Neural progenitor cell (in vitro differentiated cells): ENCODE data around the gene PEX14. TPM values are rescaled to one million over a fixed set of nuclear protein-coding genes. Genes with fewer than 3 reads are reported as not detected.
A peak's percentile ranks its signal among the peaks of the same experiment; 100 is the strongest.

Source experiments
- DNase-seq: peaks from one replicate; pipeline ENCODE4 v3.0.0-alpha.2; 2016; ENCODE audit warnings: low spot score
- H2AFZ ChIP-seq: fragments of 200-600 bp; sonication (generic); replicated peaks from 2 replicates; pipeline ENCODE4 v1.6.1; 2016; ENCODE audit warnings: antibody characterized with exemption
- H3F3A ChIP-seq: fragments of 200-600 bp; sonication (generic); 2 replicates; pipeline ENCODE4 v1.6.1; 2016; ENCODE audit warnings: antibody characterized with exemption, low read depth
- H3K27ac ChIP-seq: fragments of 200-600 bp; sonication (generic); 2 replicates; pipeline ENCODE4 v1.5.1; 2016; ENCODE audit warnings: mild to moderate bottlenecking
- H3K27me3 ChIP-seq: fragments of 200-600 bp; sonication (generic); 2 replicates; pipeline ENCODE4 v1.6.1; 2016; ENCODE audit warnings: mild to moderate bottlenecking, moderate library complexity
- H3K36me3 ChIP-seq: fragments of 200-600 bp; sonication (generic); 2 replicates; pipeline ENCODE4 v1.5.1; 2016
- H3K4me1 ChIP-seq: fragments of 200-600 bp; sonication (generic); 2 replicates; pipeline ENCODE4 v1.6.1; 2016; ENCODE audit warnings: mixed run types
- H3K4me2 ChIP-seq: fragments of 200-600 bp; sonication (generic); 2 replicates; pipeline ENCODE4 v1.6.1; 2016
- H3K4me3 ChIP-seq: fragments of 200-600 bp; sonication (generic); 2 replicates; pipeline ENCODE4 v1.5.1; 2016
- H3K79me2 ChIP-seq: fragments of 200-600 bp; sonication (generic); 2 replicates; pipeline ENCODE4 v1.6.1; 2016; ENCODE audit warnings: low read depth
- H3K9ac ChIP-seq: fragments of 200-600 bp; sonication (generic); 2 replicates; pipeline ENCODE4 v1.6.1; 2016
- H3K9me3 ChIP-seq: fragments of 200-600 bp; sonication (generic); 2 replicates; pipeline ENCODE4 v1.5.1; 2016; ENCODE audit warnings: low read depth
- H4K20me1 ChIP-seq: fragments of 200-600 bp; sonication (generic); 2 replicates; pipeline ENCODE4 v1.6.1; 2016; ENCODE audit warnings: low read depth
- H3K27ac Mint-ChIP-seq: 3 replicates; pipeline ENCODE4 v1.8.0; 2021; ENCODE audit warnings: mixed read lengths
- H3K27me3 Mint-ChIP-seq: 2 replicates; pipeline ENCODE4 v1.8.0; 2022; ENCODE audit warnings: low read depth, mild to moderate bottlenecking, inconsistent platforms, moderate library complexity, mixed read lengths; ENCODE audit not compliant: insufficient read depth
- H3K36me3 Mint-ChIP-seq: 3 replicates; pipeline ENCODE4 v1.8.0; 2021; ENCODE audit warnings: mixed read lengths
- H3K4me1 Mint-ChIP-seq: 3 replicates; pipeline ENCODE4 v1.8.0; 2021; ENCODE audit warnings: mixed read lengths
- H3K4me3 Mint-ChIP-seq: 3 replicates; pipeline ENCODE4 v1.8.0; 2021; ENCODE audit warnings: mild to moderate bottlenecking, moderate library complexity, mixed read lengths
- H3K9me3 Mint-ChIP-seq: 3 replicates; pipeline ENCODE4 v1.8.0; 2020; ENCODE audit warnings: mixed read lengths
- EZH2 ChIP-seq: fragments of 200-600 bp; sonication (generic); IDR thresholded peaks from 2 replicates; pipeline ENCODE4 v1.6.1; 2017; ENCODE audit warnings: antibody characterized with exemption, mild to moderate bottlenecking, moderate library complexity
- EZH2phosphoT487 ChIP-seq: fragments of 200-600 bp; sonication (generic); IDR thresholded peaks from 2 replicates; pipeline ENCODE4 v1.6.1; 2017; ENCODE audit warnings: antibody characterized with exemption
- total RNA-seq: library from RNA; depleted of rRNA; stranded (reverse); fragments of >200 nt; gene quantifications from 2 replicates; pipeline ENCODE4 v1.2.3, GENCODE V29; 2015; ENCODE audit warnings: low replicate concordance
- TF ChIP-seq, protein P1 (sequence below): fragments of 200-600 bp; sonication (generic); IDR thresholded peaks from 2 replicates; pipeline ENCODE4 v1.5.1; 2017; ENCODE audit warnings: antibody characterized with exemption, mild to moderate bottlenecking

Gene PEX14
- total RNA-seq, 1 donor from 2014 or later, result 9.3 TPM

DNA sequence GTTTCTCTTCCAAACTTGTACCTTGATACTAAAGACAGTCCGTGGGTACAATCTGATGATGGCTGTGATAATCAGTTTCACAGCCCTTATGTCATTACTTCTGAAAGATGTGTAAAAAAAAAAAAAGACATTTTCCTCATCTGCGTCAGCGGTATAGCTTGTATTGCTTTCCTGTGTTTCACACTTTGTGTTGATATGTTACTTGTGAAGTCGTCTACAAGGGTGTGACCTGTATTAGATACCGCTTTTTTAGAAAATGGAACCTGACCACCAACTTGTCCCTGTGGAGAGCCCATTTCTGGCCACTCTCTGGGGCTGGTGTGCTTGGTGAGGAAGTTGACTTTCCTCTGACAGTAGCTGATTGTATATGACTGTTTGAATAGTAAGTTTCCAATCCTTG lies 50.5 kb downstream of the PEX14 start:
- H3K4me3 Mint-ChIP-seq, result no peak overlapping the region
- Histone ChIP-seq H3K9ac (no peak overlapping the region), H3K36me3 (no peaks in the 10 kb centered on the region), H3K4me3 (no peak overlapping the region), H3K4me1 (peaks cover 25% of the 10 kb centered on the region), H3K79me2 (peaks cover 54% of the 10 kb centered on the region), H3F3A (peaks cover 22% of the 10 kb centered on the region), H3K27ac (no peak overlapping the region), H4K20me1 (peaks cover 62% of the 10 kb centered on the region), H2AFZ (no peak overlapping the region), H3K4me2 (no peak overlapping the region), H3K9me3 (no peaks in the 10 kb centered on the region), H3K27me3 (no peaks in the 10 kb centered on the region)
- H3K27ac Mint-ChIP-seq, result no peak overlapping the region
- H3K27me3 Mint-ChIP-seq, result peaks cover 2% of the 10 kb centered on the region
- TF ChIP-seq EZH2 (no peak), EZH2phosphoT487 (no peak)
- TF ChIP-seq, protein P1, sequence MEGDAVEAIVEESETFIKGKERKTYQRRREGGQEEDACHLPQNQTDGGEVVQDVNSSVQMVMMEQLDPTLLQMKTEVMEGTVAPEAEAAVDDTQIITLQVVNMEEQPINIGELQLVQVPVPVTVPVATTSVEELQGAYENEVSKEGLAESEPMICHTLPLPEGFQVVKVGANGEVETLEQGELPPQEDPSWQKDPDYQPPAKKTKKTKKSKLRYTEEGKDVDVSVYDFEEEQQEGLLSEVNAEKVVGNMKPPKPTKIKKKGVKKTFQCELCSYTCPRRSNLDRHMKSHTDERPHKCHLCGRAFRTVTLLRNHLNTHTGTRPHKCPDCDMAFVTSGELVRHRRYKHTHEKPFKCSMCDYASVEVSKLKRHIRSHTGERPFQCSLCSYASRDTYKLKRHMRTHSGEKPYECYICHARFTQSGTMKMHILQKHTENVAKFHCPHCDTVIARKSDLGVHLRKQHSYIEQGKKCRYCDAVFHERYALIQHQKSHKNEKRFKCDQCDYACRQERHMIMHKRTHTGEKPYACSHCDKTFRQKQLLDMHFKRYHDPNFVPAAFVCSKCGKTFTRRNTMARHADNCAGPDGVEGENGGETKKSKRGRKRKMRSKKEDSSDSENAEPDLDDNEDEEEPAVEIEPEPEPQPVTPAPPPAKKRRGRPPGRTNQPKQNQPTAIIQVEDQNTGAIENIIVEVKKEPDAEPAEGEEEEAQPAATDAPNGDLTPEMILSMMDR, result no peak
- peaks cover 34% of the 10 kb centered on the region for H3K4me1 Mint-ChIP-seq
- H3K36me3 Mint-ChIP-seq, result no peaks in the 10 kb centered on the region
- no peak for DNase-seq
- H3K9me3 Mint-ChIP-seq, result no peaks in the 10 kb centered on the region

DNA sequence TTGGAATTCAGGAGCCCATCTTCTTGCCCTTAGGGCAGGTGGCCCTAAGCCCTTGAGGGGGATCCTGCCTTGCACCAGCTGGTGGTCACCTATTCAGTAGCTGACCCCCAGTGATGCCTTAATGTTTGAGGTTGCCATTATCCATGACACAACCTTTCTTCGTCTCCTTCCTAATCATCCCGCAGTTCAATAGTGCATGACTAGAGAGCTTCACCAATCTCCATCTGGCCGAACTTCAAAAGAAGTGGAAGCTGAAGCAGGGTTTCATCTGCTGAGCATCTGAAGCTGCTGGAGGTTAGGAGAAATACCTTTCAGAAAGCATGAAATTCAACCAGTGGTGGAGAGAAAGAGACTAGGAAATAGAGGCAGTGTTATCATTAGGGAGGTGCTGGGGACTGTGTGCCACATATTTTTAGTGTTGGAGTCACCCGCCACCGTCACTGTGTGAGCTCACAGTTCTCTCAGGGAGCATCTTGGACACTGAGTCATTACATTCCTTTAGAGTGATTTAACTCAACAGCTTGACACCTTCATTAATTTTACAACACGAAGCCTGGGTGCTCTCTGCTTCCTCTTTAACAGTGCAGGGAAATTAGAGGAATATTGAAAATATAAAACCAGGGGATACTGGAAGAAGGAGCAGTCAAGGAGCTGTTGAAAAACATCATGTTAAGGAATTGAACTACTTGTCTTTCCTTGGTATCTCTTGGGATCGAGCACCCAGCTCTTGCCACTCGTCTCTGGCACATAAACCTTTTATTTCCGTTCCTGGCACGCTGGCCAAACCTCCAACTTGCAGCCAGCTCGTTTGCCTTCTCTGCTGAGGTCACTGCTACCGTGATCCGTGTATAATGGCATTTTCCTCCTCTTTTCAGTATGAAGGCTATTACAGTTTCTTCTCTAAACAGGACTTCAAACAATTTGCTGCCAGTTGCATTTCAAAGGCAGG lies 53.6 kb downstream of the PEX14 start:
- H3K27ac Mint-ChIP-seq, result no peak overlapping the region
- peaks cover 64% of the 10 kb centered on the region for H4K20me1 ChIP-seq
- peaks cover 2% of the 10 kb centered on the region for H3K27me3 Mint-ChIP-seq

DNA sequence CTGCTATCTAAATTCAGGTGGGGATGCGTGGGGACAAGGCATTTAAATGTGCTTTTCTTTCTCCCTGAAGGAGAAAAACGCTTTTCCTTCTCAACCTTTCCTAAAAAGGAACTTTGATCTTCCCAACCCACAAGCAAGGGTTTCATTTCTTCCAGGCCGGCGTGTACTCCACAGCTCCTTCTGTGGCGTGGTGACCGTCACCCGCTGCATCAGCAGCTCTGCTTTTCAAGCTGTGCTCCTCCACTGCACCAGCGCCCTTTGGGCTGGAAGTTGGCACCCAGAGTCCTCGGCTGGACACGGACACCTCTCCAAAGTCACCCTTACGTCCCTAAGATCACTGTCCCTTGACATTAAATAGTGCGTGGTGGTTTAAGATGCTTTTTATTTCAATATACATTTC lies 54.3 kb downstream of the PEX14 start:
- peak; percentile 32 for DNase-seq
- Mint-ChIP-seq H3K4me1 (peaks cover 43% of the 10 kb centered on the region), H3K27ac (no peak overlapping the region), H3K9me3 (no peaks in the 10 kb centered on the region), H3K36me3 (no peaks in the 10 kb centered on the region), H3K27me3 (peaks cover 2% of the 10 kb centered on the region), H3K4me3 (peak overlapping the region; percentile 3)
- Histone ChIP-seq H3K4me3 (no peak overlapping the region), H3K27ac (no peak overlapping the region), H3K9me3 (no peaks in the 10 kb centered on the region), H3K4me2 (peak overlapping the region; percentile 61), H3K4me1 (peaks cover 36% of the 10 kb centered on the region), H3K9ac (no peak overlapping the region), H3K36me3 (no peaks in the 10 kb centered on the region), H3K79me2 (peaks cover 60% of the 10 kb centered on the region), H3K27me3 (no peaks in the 10 kb centered on the region), H4K20me1 (peaks cover 69% of the 10 kb centered on the region), H2AFZ (no peak overlapping the region), H3F3A (peaks cover 22% of the 10 kb centered on the region)
- no peak for TF ChIP-seq EZH2phosphoT487
- TF ChIP-seq EZH2, result no peak
- TF ChIP-seq, protein P1, result no peak

More for the DNA sequence above, 53.6 kb downstream of the PEX14 start:
- H3K36me3 ChIP-seq, result no peaks in the 10 kb centered on the region
- peaks cover 43% of the 10 kb centered on the region for H3K4me1 Mint-ChIP-seq
- no peak overlapping the region for H3K9ac ChIP-seq
- no peak for DNase-seq
- no peaks in the 10 kb centered on the region for H3K36me3 Mint-ChIP-seq
- H3K79me2 ChIP-seq, result peaks cover 61% of the 10 kb centered on the region
- TF ChIP-seq, protein P1, result no peak
- no peak for TF ChIP-seq EZH2phosphoT487
- no peak for TF ChIP-seq EZH2
- H3K9me3 ChIP-seq, result no peaks in the 10 kb centered on the region
- no peak overlapping the region for H3K4me3 Mint-ChIP-seq
- no peaks in the 10 kb centered on the region for H3K27me3 ChIP-seq
- peak overlapping the region; percentile 61 for H3K4me2 ChIP-seq
- peaks cover 22% of the 10 kb centered on the region for H3F3A ChIP-seq
- no peaks in the 10 kb centered on the region for H3K9me3 Mint-ChIP-seq
- H3K27ac ChIP-seq, result no peak overlapping the region
- H2AFZ ChIP-seq, result no peak overlapping the region
- H3K4me1 ChIP-seq, result peaks cover 36% of the 10 kb centered on the region
- H3K4me3 ChIP-seq, result no peak overlapping the region
